H1 (cell line): ENCODE measurements around the gene KLF9.

ENCODE experiments used
- EZH2 ChIP-seq: fragments of 200-600 bp; sonication (generic); IDR thresholded peaks from 2 replicates; pipeline ENCODE4 v1.7.1; 2012; ENCODE audit warnings: low read depth, mild to moderate bottlenecking, moderate library complexity, low read length, inconsistent platforms; ENCODE audit not compliant: severe bottlenecking
- POU5F1 ChIP-seq: IDR thresholded peaks from 2 replicates; pipeline ENCODE4 v1.6.1; 2011; ENCODE audit warnings: low read depth, mild to moderate bottlenecking, low read length, moderate library complexity
- RFX5 ChIP-seq: IDR thresholded peaks from 2 replicates; pipeline ENCODE4 v1.6.1; 2011; ENCODE audit warnings: low read depth, low read length, improper control_type of control experiment, borderline replicate concordance
- TAF1 ChIP-seq: IDR thresholded peaks from 2 replicates; pipeline ENCODE4 v1.6.1; 2011; ENCODE audit warnings: mild to moderate bottlenecking, low read depth, low read length

DNA sequence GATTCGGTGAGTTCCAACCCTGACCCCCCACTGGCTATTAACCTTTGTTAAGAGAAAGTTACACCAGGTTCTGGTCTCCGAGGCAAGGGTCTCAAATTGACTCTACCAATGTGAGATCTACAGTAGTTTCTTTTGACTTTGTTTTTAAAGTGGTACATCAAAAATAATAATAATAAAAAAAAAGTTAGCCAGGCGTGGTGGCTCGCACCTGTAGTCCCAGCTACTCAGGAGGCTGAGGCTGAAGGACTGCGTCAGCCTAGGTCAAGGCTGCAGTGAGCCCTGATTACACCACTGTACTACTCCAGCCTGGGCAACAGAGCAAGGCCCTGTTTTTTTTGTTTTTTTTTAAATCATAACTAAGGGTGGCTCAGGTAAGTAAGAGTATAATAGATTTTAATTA, 1.0 kb upstream of the KLF9 start:
- TF ChIP-seq EZH2 (no peak), TAF1 (no peak), RFX5 (no peak), POU5F1 (no peak)
